Astrocyte (in vitro differentiated cells and primary cell): Measurements from ENCODE around the gene SLC16A12.

Experiments used
- CTCF ChIP-seq: IDR thresholded peaks from 2 replicates; pipeline ENCODE4 v1.5.1; 2011; ENCODE audit warnings: low read depth, mild to moderate bottlenecking, inconsistent platforms, low read length, moderate library complexity; ENCODE audit not compliant: insufficient read depth
- EZH2 ChIP-seq: IDR thresholded peaks from 2 replicates; pipeline ENCODE4 v1.6.1; 2012; ENCODE audit warnings: mild to moderate bottlenecking, low read length, inconsistent platforms; ENCODE audit not compliant: insufficient read depth

GRCh38 chr10:89516149-89516832, 19.1 kb downstream of the SLC16A12 start:
- no peak for TF ChIP-seq CTCF
- no peak for TF ChIP-seq EZH2
